ENCODE measurements around the gene AK8.
A peak's percentile ranks its signal among the peaks of the same experiment; 100 is the strongest.

AK8 gene

GRCh38 chr9:132894862-132895835 lies 17.1 kb upstream of the AK8 start:
- Histone ChIP-seq H3K36me3 (ENCODE audit: insufficient read depth, low read length) (peaks cover 27% of the 10 kb centered on the region; the same call in 1 of the 2 replicates), H2AFZ (ENCODE audit: low read length) (no peak overlapping the region), H3F3A (ENCODE audit: low read depth) (no peaks in the 10 kb centered on the region), H3K4me3 (ENCODE audit: low read length, poor library complexity, severe bottlenecking) (no peak overlapping the region), H3K4me1 (ENCODE audit: insufficient read depth, low read length, poor library complexity, severe bottlenecking) (peaks cover 47% of the 10 kb centered on the region), H4K20me1 (ENCODE audit: insufficient read depth, low read length, poor library complexity, severe bottlenecking) (no peaks in the 10 kb centered on the region), H3K27me3 (ENCODE audit: insufficient read depth, low read length, poor library complexity, severe bottlenecking) (no peaks in the 10 kb centered on the region), H3K9me3 (ENCODE audit: insufficient read depth, low read depth, low read length) (no peaks in the 10 kb centered on the region), H3K79me2 (ENCODE audit: insufficient read depth, low read length) (no peaks in the 10 kb centered on the region), H3K9me2 (replicated peaks; ENCODE audit: low read depth, low read length) (no peaks in the 10 kb centered on the region), H3K4me2 (ENCODE audit: low read depth, low read length, poor library complexity, severe bottlenecking) (no peak overlapping the region), H3K9ac (ENCODE audit: low read depth, low read length, poor library complexity, severe bottlenecking) (peak overlapping the region; percentile 45)
- no peak for TF ChIP-seq CTCF (conservative IDR thresholded peaks at IDR 0.05; ENCODE audit: low read length)
- no peak for TF ChIP-seq EZH2phosphoT487 (IDR thresholded peaks at IDR 0.05; ENCODE audit: borderline replicate concordance)

DNA sequence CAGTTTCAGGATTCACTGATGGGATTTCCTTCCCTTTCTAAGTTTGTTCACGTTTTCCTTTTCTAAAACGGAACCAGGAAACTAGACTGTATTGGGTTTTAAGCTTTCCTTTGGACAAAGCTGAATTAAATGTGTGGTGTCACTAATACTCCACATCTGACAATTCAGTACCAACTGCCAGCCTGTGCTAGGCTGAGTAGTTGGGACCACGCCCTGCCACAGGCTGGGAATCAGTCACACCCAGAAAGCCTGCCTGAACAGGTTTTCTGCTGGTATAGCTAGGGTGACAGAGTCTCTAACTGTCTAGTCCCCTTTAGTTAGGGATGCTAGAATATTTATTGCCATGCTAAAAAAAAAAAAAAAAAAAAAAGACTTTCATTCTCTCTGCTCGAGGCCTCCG lies 16.3 kb upstream of the AK8 start:
- peaks cover 26% of the 10 kb centered on the region; the same call in 1 of the 2 replicates for H3K36me3 ChIP-seq (ENCODE audit: insufficient read depth, low read length)
- TF ChIP-seq EZH2phosphoT487 (IDR thresholded peaks at IDR 0.05; ENCODE audit: borderline replicate concordance) (no peak), CTCF (conservative IDR thresholded peaks at IDR 0.05; ENCODE audit: low read length) (no peak)

DNA sequence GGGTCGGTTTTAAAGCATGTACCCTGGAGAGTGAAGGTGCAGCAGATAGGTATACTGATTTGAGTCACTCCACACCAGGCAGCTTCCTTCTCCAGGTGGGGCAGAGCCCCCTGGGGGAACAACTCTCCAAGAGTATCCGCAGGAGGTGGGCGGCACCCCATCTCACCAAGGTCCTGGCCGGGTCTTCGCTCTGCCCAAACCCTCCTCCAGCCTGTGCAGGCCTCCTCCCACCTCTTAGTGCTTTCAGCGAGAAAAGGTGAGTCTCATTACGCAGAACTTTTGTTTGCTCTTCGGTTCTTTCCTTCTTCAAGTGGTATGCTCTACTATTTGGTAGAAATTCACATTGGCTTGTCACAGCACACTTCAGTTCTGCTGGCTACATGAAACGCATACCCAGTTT lies 14.3 kb upstream of the AK8 start:
- no peaks in the 10 kb centered on the region for H3K27me3 ChIP-seq (ENCODE audit: insufficient read depth, low read length, poor library complexity, severe bottlenecking)
- no peaks in the 10 kb centered on the region for H3K9me2 ChIP-seq (replicated peaks; ENCODE audit: low read depth, low read length)
- H3K79me2 ChIP-seq (ENCODE audit: insufficient read depth, low read length) = no peaks in the 10 kb centered on the region
- peaks cover 11% of the 10 kb centered on the region for H3F3A ChIP-seq (ENCODE audit: low read depth)
- peaks cover 15% of the 10 kb centered on the region; the same call in 1 of the 2 replicates for H3K36me3 ChIP-seq (ENCODE audit: insufficient read depth, low read length)
- TF ChIP-seq CTCF (conservative IDR thresholded peaks at IDR 0.05; ENCODE audit: low read length) (no peak), EZH2phosphoT487 (IDR thresholded peaks at IDR 0.05; ENCODE audit: borderline replicate concordance) (no peak)
- H3K4me3 ChIP-seq (ENCODE audit: low read length, poor library complexity, severe bottlenecking) = no peak overlapping the region
- H3K9me3 ChIP-seq (ENCODE audit: insufficient read depth, low read depth, low read length) = no peaks in the 10 kb centered on the region
- H3K4me1 ChIP-seq (ENCODE audit: insufficient read depth, low read length, poor library complexity, severe bottlenecking) = peaks cover 72% of the 10 kb centered on the region
- peak overlapping the region; percentile 23 for H3K4me2 ChIP-seq (ENCODE audit: low read depth, low read length, poor library complexity, severe bottlenecking)
- H4K20me1 ChIP-seq (ENCODE audit: insufficient read depth, low read length, poor library complexity, severe bottlenecking) = no peaks in the 10 kb centered on the region
- H2AFZ ChIP-seq (ENCODE audit: low read length) = no peak overlapping the region
- H3K9ac ChIP-seq (ENCODE audit: low read depth, low read length, poor library complexity, severe bottlenecking) = peak overlapping the region; percentile 45

More for the DNA sequence above, 16.3 kb upstream of the AK8 start:
- Histone ChIP-seq H3K79me2 (ENCODE audit: insufficient read depth, low read length) (no peaks in the 10 kb centered on the region), H3K27me3 (ENCODE audit: insufficient read depth, low read length, poor library complexity, severe bottlenecking) (no peaks in the 10 kb centered on the region), H3K4me1 (ENCODE audit: insufficient read depth, low read length, poor library complexity, severe bottlenecking) (peaks cover 55% of the 10 kb centered on the region), H3K9me3 (ENCODE audit: insufficient read depth, low read depth, low read length) (no peaks in the 10 kb centered on the region), H3F3A (ENCODE audit: low read depth) (no peaks in the 10 kb centered on the region), H3K9me2 (replicated peaks; ENCODE audit: low read depth, low read length) (no peaks in the 10 kb centered on the region), H3K4me2 (ENCODE audit: low read depth, low read length, poor library complexity, severe bottlenecking) (no peak overlapping the region), H3K4me3 (ENCODE audit: low read length, poor library complexity, severe bottlenecking) (no peak overlapping the region), H3K9ac (ENCODE audit: low read depth, low read length, poor library complexity, severe bottlenecking) (peak overlapping the region; percentile 45), H4K20me1 (ENCODE audit: insufficient read depth, low read length, poor library complexity, severe bottlenecking) (no peaks in the 10 kb centered on the region), H2AFZ (ENCODE audit: low read length) (no peak overlapping the region)

Data from Loucy (cell line).